Lower leg skin (tissue), 4 donors: Measurements from ENCODE around the gene ICAM2. TPM values are rescaled to one million over a fixed set of nuclear protein-coding genes. Genes with fewer than 3 reads are reported as not detected.

Source experiments
- DNase-seq, 2 donors: peaks; one replicate each; pipeline ENCODE4 v3.0.0-alpha.2; 2019; ENCODE audit warnings: low spot score in 2 of 2
- H3K4me3 ChIP-seq: fragments of 200-600 bp; sonication (generic); 2 replicates; pipeline ENCODE4 v1.5.1; 2017; ENCODE audit warnings: mild to moderate bottlenecking, low read depth; ENCODE audit not compliant: poor library complexity, severe bottlenecking
- CTCF ChIP-seq, 3 donors: fragments of 450-650 bp; IDR thresholded peaks; one replicate each; pipeline ENCODE4 v1.5.1; 2016; ENCODE audit warnings: antibody characterized with exemption in 3 of 3, mild to moderate bottlenecking in 3 of 3, moderate library complexity in 2 of 3
- POLR2A ChIP-seq, 2 donors: fragments of 450-650 bp; IDR thresholded peaks; one replicate each; pipeline ENCODE4 v1.6.1; 2016 to 2017; ENCODE audit warnings: antibody characterized with exemption in 2 of 2, mild to moderate bottlenecking in 1 of 2, moderate library complexity in 1 of 2
- WGBS, 2 donors: methylation state at CpG; one replicate each; pipeline ENCODE4 v1.1.5; 2018; 5-methylcytosine and 5-hydroxymethylcytosine counted together
- intact Hi-C: fragments of 100-400 bp; cut with DNase I; formaldehyde crosslinking; loops from one replicate; pipeline ENCODE4 v1.15.0; 2023; ENCODE audit warnings: low total_unique reads
- total RNA-seq, 4 donors: library from RNA; depleted of rRNA; stranded (reverse); fragments of >200 nt; gene quantifications; one replicate each; pipeline ENCODE4 v1.1.0, GENCODE V29; 2016

ICAM2 gene
- total RNA-seq, 4 donors from 2014 or later: 11.5 to 26.8 (median 19.9) TPM

- H3K4me3 ChIP-seq: no peak overlapping the region
- WGBS, 2 donors: 81 to 88% methylated on average over 2 of the region's 2 CpGs
- intact Hi-C loops: no loop called here
- no peak for DNase-seq
- TF ChIP-seq CTCF (IDR thresholded peaks at IDR 0.05): no peak
Observed at GRCh38 chr17:64017381-64017980, 3.0 kb downstream of the ICAM2 start.

DNA sequence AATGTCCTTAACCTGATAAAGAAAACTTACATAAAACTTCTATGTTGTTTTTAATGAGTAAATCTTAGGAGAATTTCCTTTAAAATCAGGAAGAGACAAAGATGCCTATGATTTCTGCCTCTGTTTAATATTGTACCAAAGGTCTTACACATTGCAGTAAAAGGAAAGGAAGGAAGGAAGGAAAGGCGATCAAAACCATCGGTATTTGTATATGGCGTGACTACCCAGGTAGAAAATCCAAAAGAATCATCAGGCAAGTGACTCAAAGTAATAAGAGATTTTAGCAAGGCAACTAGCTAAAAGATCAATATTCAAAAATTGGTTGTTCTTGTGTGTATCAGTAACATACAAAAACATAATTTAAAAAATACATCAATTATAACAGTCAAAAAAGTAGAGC, 3.5 kb downstream of the ICAM2 start:
- intact Hi-C loops: no loop called here
- WGBS, 2 donors: 74 to 75% methylated on average over 3 of the region's 3 CpGs
- no peak for DNase-seq
- TF ChIP-seq CTCF (IDR thresholded peaks at IDR 0.05) (no peak), POLR2A (IDR thresholded peaks at IDR 0.05) (no peak)
- H3K4me3 ChIP-seq: no peak overlapping the region

- DNase-seq: peak in 1 of 2 donors; percentile 64
Observed at GRCh38 chr17:64016231-64016784, 4.1 kb downstream of the ICAM2 start.

GRCh38 chr17:64015447-64015846, 5.0 kb downstream of the ICAM2 start:
- DNase-seq: no peak
- 94 to 97% methylated on average over 6 of the region's 6 CpGs for WGBS, 2 donors
- intact Hi-C loops: no loop called here
- no peak for TF ChIP-seq CTCF (IDR thresholded peaks at IDR 0.05)
- no peak for TF ChIP-seq POLR2A (IDR thresholded peaks at IDR 0.05)
- H3K4me3 ChIP-seq: no peak overlapping the region

More at GRCh38 chr17:64016231-64016784, 4.1 kb downstream of the ICAM2 start:
- 49 to 53% methylated on average over 5 of the region's 5 CpGs for WGBS, 2 donors
- intact Hi-C loops: no loop called here
- H3K4me3 ChIP-seq: no peak overlapping the region
- TF ChIP-seq POLR2A (IDR thresholded peaks at IDR 0.05) (no peak), CTCF (IDR thresholded peaks at IDR 0.05) (no peak)

- no peak overlapping the region for H3K4me3 ChIP-seq
- intact Hi-C loops: no loop called here
- no peak for TF ChIP-seq POLR2A (IDR thresholded peaks at IDR 0.05)
- no peak for TF ChIP-seq CTCF (IDR thresholded peaks at IDR 0.05)
- 65 to 72% methylated on average over 7 to 8 of the region's 8 CpGs for WGBS, 2 donors
- DNase-seq: peak in 1 of 2 donors; percentile 65
Observed at GRCh38 chr17:64009571-64010402, 10.6 kb downstream of the ICAM2 start.
